ENCODE results near the gene NRP1.

DNA sequence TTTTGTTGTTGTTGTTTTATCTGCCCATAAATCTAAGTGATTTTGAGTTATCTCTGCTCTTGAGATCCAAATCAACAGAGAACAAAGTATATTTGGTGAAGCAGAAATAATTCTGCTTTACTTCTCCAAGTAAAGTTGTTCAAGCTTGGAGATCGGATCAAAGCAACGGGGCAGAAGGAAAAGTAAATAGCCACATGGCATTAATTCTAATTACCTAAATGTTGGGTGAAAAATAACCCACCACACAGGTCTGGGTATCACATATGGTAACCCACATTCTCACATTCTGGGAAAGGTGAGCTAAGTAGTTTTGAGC lies 3.1 kb downstream of the NRP1 start:
- TF ChIP-seq, protein P1, sequence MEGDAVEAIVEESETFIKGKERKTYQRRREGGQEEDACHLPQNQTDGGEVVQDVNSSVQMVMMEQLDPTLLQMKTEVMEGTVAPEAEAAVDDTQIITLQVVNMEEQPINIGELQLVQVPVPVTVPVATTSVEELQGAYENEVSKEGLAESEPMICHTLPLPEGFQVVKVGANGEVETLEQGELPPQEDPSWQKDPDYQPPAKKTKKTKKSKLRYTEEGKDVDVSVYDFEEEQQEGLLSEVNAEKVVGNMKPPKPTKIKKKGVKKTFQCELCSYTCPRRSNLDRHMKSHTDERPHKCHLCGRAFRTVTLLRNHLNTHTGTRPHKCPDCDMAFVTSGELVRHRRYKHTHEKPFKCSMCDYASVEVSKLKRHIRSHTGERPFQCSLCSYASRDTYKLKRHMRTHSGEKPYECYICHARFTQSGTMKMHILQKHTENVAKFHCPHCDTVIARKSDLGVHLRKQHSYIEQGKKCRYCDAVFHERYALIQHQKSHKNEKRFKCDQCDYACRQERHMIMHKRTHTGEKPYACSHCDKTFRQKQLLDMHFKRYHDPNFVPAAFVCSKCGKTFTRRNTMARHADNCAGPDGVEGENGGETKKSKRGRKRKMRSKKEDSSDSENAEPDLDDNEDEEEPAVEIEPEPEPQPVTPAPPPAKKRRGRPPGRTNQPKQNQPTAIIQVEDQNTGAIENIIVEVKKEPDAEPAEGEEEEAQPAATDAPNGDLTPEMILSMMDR (conservative IDR thresholded peaks at IDR 0.05; ENCODE audit: low read depth, low read length), result no peak
- TF ChIP-seq EZH2 (IDR thresholded peaks at IDR 0.05; ENCODE audit: low read length, unreplicated experiment) (no peak), EZH2phosphoT487 (IDR thresholded peaks at IDR 0.05; ENCODE audit: borderline replicate concordance, low read length) (no peak)

Measured in PC-3 (cell line).